RWPE2 (cell line): ENCODE results near the gene WNT1.

Source experiments
- ATAC-seq: fragments of 200-7000 bp; cut with Tn5 transposase; 3 replicates; pipeline ENCODE4 v1.9.1; 2021; ENCODE audit warnings: low read depth
- DNase-seq: peaks from one replicate; pipeline ENCODE4 v3.0.0-alpha.2; 2020; ENCODE audit warnings: low spot score
- H3K27ac ChIP-seq: fragments of 450-650 bp; 2 replicates; pipeline ENCODE4 v1.5.1; 2017; ENCODE audit warnings: mild to moderate bottlenecking; ENCODE audit not compliant: poor library complexity, severe bottlenecking
- H3K27me3 ChIP-seq: fragments of 250-450 bp; sonication (Bioruptor Pico); 2 replicates; pipeline ENCODE4 v1.5.1; 2021; ENCODE audit warnings: mild to moderate bottlenecking, moderate library complexity; ENCODE audit not compliant: insufficient read depth, poor library complexity, severe bottlenecking
- H3K36me3 ChIP-seq: fragments of 250-450 bp; sonication (Bioruptor Pico); 2 replicates; pipeline ENCODE4 v1.5.1; 2020; ENCODE audit warnings: low read depth, mild to moderate bottlenecking, moderate library complexity
- H3K4me1 ChIP-seq: fragments of 250-450 bp; sonication (Bioruptor Pico); 2 replicates; pipeline ENCODE4 v1.5.1; 2021; ENCODE audit warnings: mild to moderate bottlenecking, moderate library complexity; ENCODE audit not compliant: insufficient read depth, poor library complexity, severe bottlenecking
- H3K4me3 ChIP-seq: fragments of 250-450 bp; sonication (Bioruptor Pico); 2 replicates; pipeline ENCODE4 v1.5.1; 2021; ENCODE audit warnings: mild to moderate bottlenecking, moderate library complexity; ENCODE audit not compliant: severe bottlenecking
- H3K9me3 ChIP-seq: fragments of 250-450 bp; sonication (Bioruptor Pico); 2 replicates; pipeline ENCODE4 v1.5.1; 2021; ENCODE audit warnings: mild to moderate bottlenecking, moderate library complexity; ENCODE audit not compliant: severe bottlenecking
- TF ChIP-seq, protein P1 (sequence below): fragments of 450-650 bp; IDR thresholded peaks from one replicate; pipeline ENCODE4 v1.5.1; 2017; ENCODE audit warnings: mild to moderate bottlenecking, moderate library complexity; ENCODE audit not compliant: poor library complexity, severe bottlenecking

WNT1 gene

DNA sequence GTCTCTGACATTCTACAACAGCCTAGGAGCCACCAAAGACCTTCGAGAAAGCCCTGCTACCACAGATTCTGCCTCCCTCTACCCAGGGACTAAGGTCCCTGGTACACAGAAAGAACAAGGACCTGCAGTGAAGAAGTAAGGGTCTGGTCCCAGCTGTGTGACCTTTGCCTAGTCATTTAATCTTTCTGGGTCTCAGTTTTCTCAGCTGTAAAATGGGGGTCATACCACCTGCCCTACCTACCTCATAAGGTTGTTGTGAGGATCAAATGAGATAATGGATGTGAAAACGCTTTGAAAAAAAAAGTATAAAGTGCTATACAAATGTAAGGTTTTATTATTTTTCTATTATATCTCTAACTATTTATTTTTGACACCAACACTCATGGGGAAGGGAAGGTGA is 45.7 kb downstream of the WNT1 start:
- no peak for DNase-seq
- no peaks in the 10 kb centered on the region for H3K9me3 ChIP-seq
- TF ChIP-seq, protein P1, sequence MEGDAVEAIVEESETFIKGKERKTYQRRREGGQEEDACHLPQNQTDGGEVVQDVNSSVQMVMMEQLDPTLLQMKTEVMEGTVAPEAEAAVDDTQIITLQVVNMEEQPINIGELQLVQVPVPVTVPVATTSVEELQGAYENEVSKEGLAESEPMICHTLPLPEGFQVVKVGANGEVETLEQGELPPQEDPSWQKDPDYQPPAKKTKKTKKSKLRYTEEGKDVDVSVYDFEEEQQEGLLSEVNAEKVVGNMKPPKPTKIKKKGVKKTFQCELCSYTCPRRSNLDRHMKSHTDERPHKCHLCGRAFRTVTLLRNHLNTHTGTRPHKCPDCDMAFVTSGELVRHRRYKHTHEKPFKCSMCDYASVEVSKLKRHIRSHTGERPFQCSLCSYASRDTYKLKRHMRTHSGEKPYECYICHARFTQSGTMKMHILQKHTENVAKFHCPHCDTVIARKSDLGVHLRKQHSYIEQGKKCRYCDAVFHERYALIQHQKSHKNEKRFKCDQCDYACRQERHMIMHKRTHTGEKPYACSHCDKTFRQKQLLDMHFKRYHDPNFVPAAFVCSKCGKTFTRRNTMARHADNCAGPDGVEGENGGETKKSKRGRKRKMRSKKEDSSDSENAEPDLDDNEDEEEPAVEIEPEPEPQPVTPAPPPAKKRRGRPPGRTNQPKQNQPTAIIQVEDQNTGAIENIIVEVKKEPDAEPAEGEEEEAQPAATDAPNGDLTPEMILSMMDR = no peak
- no peak for ATAC-seq
- peaks cover 62% of the 10 kb centered on the region for H3K36me3 ChIP-seq
- H3K27me3 ChIP-seq = no peaks in the 10 kb centered on the region
- no peak overlapping the region for H3K27ac ChIP-seq
- no peaks in the 10 kb centered on the region for H3K4me1 ChIP-seq
- H3K4me3 ChIP-seq = no peak overlapping the region

GRCh38 chr12:49024543-49024942 is 46.4 kb downstream of the WNT1 start:
- Histone ChIP-seq H3K27ac (no peak overlapping the region), H3K27me3 (no peaks in the 10 kb centered on the region), H3K36me3 (peaks cover 70% of the 10 kb centered on the region), H3K4me1 (no peaks in the 10 kb centered on the region), H3K9me3 (no peaks in the 10 kb centered on the region), H3K4me3 (no peak overlapping the region)
- ATAC-seq (no peak), DNase-seq (no peak)
- TF ChIP-seq, protein P1 = no peak

DNA sequence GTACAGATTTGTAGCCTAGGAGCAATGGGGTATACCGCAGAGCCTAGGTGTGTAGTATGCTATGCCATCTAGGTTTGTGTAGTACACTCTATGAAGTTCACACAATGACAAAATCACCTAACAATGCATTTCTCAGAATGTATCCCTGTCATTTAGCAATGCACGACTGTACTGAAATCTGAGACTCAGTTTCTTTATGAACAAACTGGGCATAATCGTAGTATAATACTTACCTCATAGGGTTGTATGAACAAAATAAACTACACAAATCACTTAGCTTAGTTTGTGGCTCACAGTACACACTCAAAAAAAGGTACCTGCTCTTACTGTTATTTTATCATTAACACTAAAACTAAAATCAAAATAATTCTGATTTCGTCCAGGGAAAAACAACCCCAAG is 47.3 kb downstream of the WNT1 start:
- H3K36me3 ChIP-seq = peaks cover 78% of the 10 kb centered on the region
- H3K27me3 ChIP-seq = no peaks in the 10 kb centered on the region
- H3K4me1 ChIP-seq = no peaks in the 10 kb centered on the region
- TF ChIP-seq, protein P1 = no peak
- DNase-seq (no peak), ATAC-seq (no peak)
- H3K9me3 ChIP-seq = no peaks in the 10 kb centered on the region
- H3K27ac ChIP-seq = no peak overlapping the region
- no peak overlapping the region for H3K4me3 ChIP-seq

DNA sequence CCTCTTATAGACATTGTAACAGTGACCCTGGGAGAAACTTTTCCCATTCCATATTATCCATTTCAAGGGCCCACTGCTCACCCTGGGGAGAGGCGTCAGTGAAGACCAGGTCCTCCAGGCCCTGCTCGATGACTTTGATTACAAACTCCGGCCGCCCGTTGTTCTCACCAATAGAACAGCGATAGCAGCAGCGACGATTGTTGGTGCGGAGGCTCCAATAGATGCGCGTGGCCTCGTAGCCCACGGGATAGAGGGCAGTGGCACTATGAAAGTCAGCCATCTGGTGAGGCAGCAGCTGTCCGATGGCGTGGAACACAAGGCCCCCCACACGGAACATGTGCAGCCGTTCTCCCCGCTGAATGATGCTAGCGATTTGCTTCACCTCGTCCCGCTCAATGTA is 48.0 kb downstream of the WNT1 start:
- Histone ChIP-seq H3K9me3 (no peaks in the 10 kb centered on the region), H3K4me1 (no peaks in the 10 kb centered on the region), H3K36me3 (peaks cover 83% of the 10 kb centered on the region), H3K4me3 (no peak overlapping the region), H3K27ac (no peak overlapping the region), H3K27me3 (no peaks in the 10 kb centered on the region)
- ATAC-seq (no peak), DNase-seq (no peak)
- TF ChIP-seq, protein P1 = no peak

DNA sequence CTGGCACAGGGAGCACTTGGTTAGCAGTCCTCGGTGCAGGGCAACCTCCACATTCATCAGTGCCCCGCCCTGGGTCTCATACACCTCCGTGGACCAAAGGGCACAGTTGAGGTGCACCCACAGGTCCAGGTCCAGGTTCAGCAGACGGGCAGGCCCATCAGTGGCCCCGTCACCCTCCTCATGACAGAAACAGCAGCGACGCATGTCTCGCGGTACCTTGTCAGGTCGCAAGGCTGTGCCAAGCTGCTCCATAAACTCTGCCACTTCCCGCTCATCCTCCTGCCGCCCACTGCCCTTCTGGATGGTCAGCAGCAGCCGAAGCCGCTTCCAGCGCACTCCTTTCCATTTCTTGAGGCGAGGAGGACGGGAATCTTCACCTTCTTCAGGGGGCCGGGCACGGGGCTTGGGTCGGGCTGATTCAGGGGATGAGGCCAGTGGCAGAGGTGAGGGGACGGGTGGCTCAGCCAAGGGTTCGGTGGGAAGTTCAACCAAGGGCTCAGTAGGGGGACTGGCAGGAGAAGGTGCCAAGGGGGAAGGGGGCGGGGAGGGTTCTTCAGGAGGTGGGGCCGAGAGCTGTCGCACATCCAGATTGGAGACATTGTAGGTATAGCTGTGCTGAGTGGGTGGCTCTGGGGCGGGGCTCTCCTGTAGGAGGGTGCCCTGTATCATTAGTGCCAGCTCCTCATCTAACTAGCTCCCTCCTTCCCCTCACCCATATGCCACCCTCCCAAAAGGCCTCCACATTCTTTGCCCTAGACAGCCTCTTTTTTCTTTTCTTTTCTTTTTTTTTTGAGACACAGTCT is 48.8 kb downstream of the WNT1 start:
- H3K27ac ChIP-seq = no peak overlapping the region
- ATAC-seq (no peak), DNase-seq (no peak)
- H3K9me3 ChIP-seq = no peaks in the 10 kb centered on the region
- H3K4me1 ChIP-seq = no peaks in the 10 kb centered on the region
- H3K27me3 ChIP-seq = no peaks in the 10 kb centered on the region
- TF ChIP-seq, protein P1 = no peak
- no peak overlapping the region for H3K4me3 ChIP-seq
- H3K36me3 ChIP-seq = peaks cover 81% of the 10 kb centered on the region
